ENCODE measurements around the gene CLIC4.

CLIC4 gene

GRCh38 chr1:24850328-24850920 lies 105.2 kb downstream of the CLIC4 start:
- no peaks in the 10 kb centered on the region; the same call in 1 of the 2 replicates for H3K36me3 ChIP-seq (ENCODE audit: control insufficient read depth, insufficient read depth, low read length)
- H3K9ac ChIP-seq (ENCODE audit: low read depth, low read length) = no peak overlapping the region
- H3K4me3 ChIP-seq (ENCODE audit: low read depth, low read length) = no peak overlapping the region
- peaks cover 3% of the 10 kb centered on the region; the same call in 1 of the 2 replicates for H3K4me1 ChIP-seq (ENCODE audit: control insufficient read depth, insufficient read depth, low read length)
- no peak overlapping the region for H3K27ac ChIP-seq (ENCODE audit: low read depth, low read length)
- H3K27me3 ChIP-seq (ENCODE audit: control insufficient read depth, insufficient read depth, low read length) = peaks cover 14% of the 10 kb centered on the region
- H3K9me3 ChIP-seq (ENCODE audit: control insufficient read depth, insufficient read depth, low read length) = no peaks in the 10 kb centered on the region

- H3K4me3 ChIP-seq (ENCODE audit: low read depth, low read length) = no peak overlapping the region
- H3K9ac ChIP-seq (ENCODE audit: low read depth, low read length) = no peak overlapping the region
- peaks cover 3% of the 10 kb centered on the region; the same call in 1 of the 2 replicates for H3K4me1 ChIP-seq (ENCODE audit: control insufficient read depth, insufficient read depth, low read length)
- no peak overlapping the region for H3K27ac ChIP-seq (ENCODE audit: low read depth, low read length)
- H3K27me3 ChIP-seq (ENCODE audit: control insufficient read depth, insufficient read depth, low read length) = peaks cover 13% of the 10 kb centered on the region
- no peaks in the 10 kb centered on the region for H3K9me3 ChIP-seq (ENCODE audit: control insufficient read depth, insufficient read depth, low read length)
- no peaks in the 10 kb centered on the region for H3K36me3 ChIP-seq (ENCODE audit: control insufficient read depth, insufficient read depth, low read length)
These were observed 108.4 kb downstream of the CLIC4 start for GRCh38 chr1:24853649-24854048.

- H3K36me3 ChIP-seq (ENCODE audit: control insufficient read depth, insufficient read depth, low read length) = no peaks in the 10 kb centered on the region
- no peaks in the 10 kb centered on the region for H3K9me3 ChIP-seq (ENCODE audit: control insufficient read depth, insufficient read depth, low read length)
- H3K4me1 ChIP-seq (ENCODE audit: control insufficient read depth, insufficient read depth, low read length) = no peaks in the 10 kb centered on the region
- no peak overlapping the region for H3K27ac ChIP-seq (ENCODE audit: low read depth, low read length)
- H3K27me3 ChIP-seq (ENCODE audit: control insufficient read depth, insufficient read depth, low read length) = no peaks in the 10 kb centered on the region
- H3K9ac ChIP-seq (ENCODE audit: low read depth, low read length) = no peak overlapping the region
- no peak overlapping the region for H3K4me3 ChIP-seq (ENCODE audit: low read depth, low read length)
These were observed 110.2 kb downstream of the CLIC4 start for GRCh38 chr1:24855474-24855873.

- Histone ChIP-seq H3K4me3 (ENCODE audit: low read depth, low read length) (no peak overlapping the region), H3K27me3 (ENCODE audit: control insufficient read depth, insufficient read depth, low read length) (no peaks in the 10 kb centered on the region), H3K9me3 (ENCODE audit: control insufficient read depth, insufficient read depth, low read length) (no peaks in the 10 kb centered on the region), H3K4me1 (ENCODE audit: control insufficient read depth, insufficient read depth, low read length) (0 out of 2 replicates have a peak, but pooled peaks cover under 1% of the 10 kb centered on the region), H3K27ac (ENCODE audit: low read depth, low read length) (no peak overlapping the region), H3K9ac (ENCODE audit: low read depth, low read length) (no peak overlapping the region), H3K36me3 (ENCODE audit: control insufficient read depth, insufficient read depth, low read length) (no peaks in the 10 kb centered on the region)
These were observed 111.7 kb downstream of the CLIC4 start for GRCh38 chr1:24856787-24857506.

- no peak overlapping the region for H3K27ac ChIP-seq (ENCODE audit: low read depth, low read length)
- H3K9me3 ChIP-seq (ENCODE audit: control insufficient read depth, insufficient read depth, low read length) = no peaks in the 10 kb centered on the region
- H3K36me3 ChIP-seq (ENCODE audit: control insufficient read depth, insufficient read depth, low read length) = no peaks in the 10 kb centered on the region
- H3K27me3 ChIP-seq (ENCODE audit: control insufficient read depth, insufficient read depth, low read length) = no peaks in the 10 kb centered on the region
- no peak overlapping the region for H3K9ac ChIP-seq (ENCODE audit: low read depth, low read length)
- no peak overlapping the region for H3K4me3 ChIP-seq (ENCODE audit: low read depth, low read length)
- H3K4me1 ChIP-seq (ENCODE audit: control insufficient read depth, insufficient read depth, low read length) = 0 out of 2 replicates have a peak, but pooled peaks cover 7% of the 10 kb centered on the region
These were observed 112.4 kb downstream of the CLIC4 start for GRCh38 chr1:24857507-24858133.

- Histone ChIP-seq H3K36me3 (ENCODE audit: control insufficient read depth, insufficient read depth, low read length) (no peaks in the 10 kb centered on the region), H3K9ac (ENCODE audit: low read depth, low read length) (no peak overlapping the region), H3K4me3 (ENCODE audit: low read depth, low read length) (no peak overlapping the region), H3K9me3 (ENCODE audit: control insufficient read depth, insufficient read depth, low read length) (no peaks in the 10 kb centered on the region), H3K27ac (ENCODE audit: low read depth, low read length) (no peak overlapping the region), H3K4me1 (ENCODE audit: control insufficient read depth, insufficient read depth, low read length) (0 out of 2 replicates have a peak, but pooled peaks cover 8% of the 10 kb centered on the region), H3K27me3 (ENCODE audit: control insufficient read depth, insufficient read depth, low read length) (no peaks in the 10 kb centered on the region)
These were observed 113.0 kb downstream of the CLIC4 start for GRCh38 chr1:24858277-24858676.

GRCh38 chr1:24859063-24860010 lies 114.1 kb downstream of the CLIC4 start:
- H3K4me1 ChIP-seq (ENCODE audit: control insufficient read depth, insufficient read depth, low read length) = peaks cover 10% of the 10 kb centered on the region; the same call in 1 of the 2 replicates
- no peak overlapping the region for H3K9ac ChIP-seq (ENCODE audit: low read depth, low read length)
- no peaks in the 10 kb centered on the region for H3K27me3 ChIP-seq (ENCODE audit: control insufficient read depth, insufficient read depth, low read length)
- H3K27ac ChIP-seq (ENCODE audit: low read depth, low read length) = no peak overlapping the region
- H3K9me3 ChIP-seq (ENCODE audit: control insufficient read depth, insufficient read depth, low read length) = no peaks in the 10 kb centered on the region
- no peak overlapping the region for H3K4me3 ChIP-seq (ENCODE audit: low read depth, low read length)
- no peaks in the 10 kb centered on the region for H3K36me3 ChIP-seq (ENCODE audit: control insufficient read depth, insufficient read depth, low read length)

GRCh38 chr1:24860841-24861240 lies 115.6 kb downstream of the CLIC4 start:
- no peak overlapping the region for H3K9ac ChIP-seq (ENCODE audit: low read depth, low read length)
- H3K4me3 ChIP-seq (ENCODE audit: low read depth, low read length) = no peak overlapping the region
- H3K27ac ChIP-seq (ENCODE audit: low read depth, low read length) = no peak overlapping the region
- H3K4me1 ChIP-seq (ENCODE audit: control insufficient read depth, insufficient read depth, low read length) = peaks cover 14% of the 10 kb centered on the region; the same call in 1 of the 2 replicates
- no peaks in the 10 kb centered on the region for H3K9me3 ChIP-seq (ENCODE audit: control insufficient read depth, insufficient read depth, low read length)
- no peaks in the 10 kb centered on the region for H3K36me3 ChIP-seq (ENCODE audit: control insufficient read depth, insufficient read depth, low read length)
- no peaks in the 10 kb centered on the region for H3K27me3 ChIP-seq (ENCODE audit: control insufficient read depth, insufficient read depth, low read length)

GRCh38 chr1:24861821-24862727 lies 116.8 kb downstream of the CLIC4 start:
- H3K36me3 ChIP-seq (ENCODE audit: control insufficient read depth, insufficient read depth, low read length) = no peaks in the 10 kb centered on the region
- H3K27ac ChIP-seq (ENCODE audit: low read depth, low read length) = no peak overlapping the region
- no peak overlapping the region for H3K4me3 ChIP-seq (ENCODE audit: low read depth, low read length)
- H3K9me3 ChIP-seq (ENCODE audit: control insufficient read depth, insufficient read depth, low read length) = no peaks in the 10 kb centered on the region
- H3K27me3 ChIP-seq (ENCODE audit: control insufficient read depth, insufficient read depth, low read length) = no peaks in the 10 kb centered on the region
- H3K4me1 ChIP-seq (ENCODE audit: control insufficient read depth, insufficient read depth, low read length) = peaks cover 14% of the 10 kb centered on the region; the same call in 1 of the 2 replicates
- H3K9ac ChIP-seq (ENCODE audit: low read depth, low read length) = no peak overlapping the region

Data from HUES48 (cell line).